ENCODE results near the gene ZNF124. TPM values are rescaled to one million over a fixed set of nuclear protein-coding genes. Genes with fewer than 3 reads are reported as not detected.

The ZNF124 gene
- total and polyA plus RNA-seq, 2 of the 8 experiments (the other 6 are each of a cell fraction or from before 2014, with no cell fraction given): 4.6 to 39.9 TPM

DNA sequence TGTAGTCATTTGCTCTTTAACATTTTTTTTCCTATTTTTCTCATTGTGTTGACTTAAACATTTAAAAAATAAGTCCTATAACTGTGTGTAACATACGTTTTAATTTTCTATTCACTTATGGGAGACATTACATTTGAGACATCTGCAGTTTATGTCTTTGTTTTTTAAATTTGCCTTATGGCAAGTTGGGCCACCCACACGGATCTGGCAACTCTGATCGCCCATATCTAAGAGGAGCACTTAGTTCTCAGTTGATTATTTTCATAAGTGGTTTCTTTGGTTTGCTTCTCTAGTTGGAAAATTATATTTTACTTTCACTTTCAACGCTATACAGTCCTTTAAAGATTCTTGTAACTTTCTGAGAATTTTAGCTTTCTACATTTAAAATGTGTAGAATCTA is 13.8 kb upstream of the ZNF124 start (continued):
- no peak for TF ChIP-seq KDM1A (IDR thresholded peaks at IDR 0.05; ENCODE audit: borderline replicate concordance, low read length)
- TF ChIP-seq SP2 (IDR thresholded peaks at IDR 0.05; ENCODE audit: low read length): no peak
- no peak for TF ChIP-seq RBBP5 (IDR thresholded peaks at IDR 0.05; ENCODE audit: borderline replicate concordance, low read depth, low read length)
- no peak for TF ChIP-seq CHD1 (IDR thresholded peaks at IDR 0.05; ENCODE audit: low read depth, low read length)
- TF ChIP-seq POU5F1 (IDR thresholded peaks at IDR 0.05; ENCODE audit: low read depth, low read length): no peak
- no peak for TF ChIP-seq POLR2A (IDR thresholded peaks at IDR 0.05; ENCODE audit: control extremely low read depth in 1 of 2, low read depth in 2 of 2, low read length in 2 of 2)
- no peak for TF ChIP-seq NRF1 (IDR thresholded peaks at IDR 0.05; ENCODE audit: low read depth, low read length)
